Lower leg skin (tissue), 3 donors: ENCODE results near the gene HMGA1.

Experiments
- CTCF ChIP-seq, 3 donors: fragments of 450-650 bp; IDR thresholded peaks; one replicate each; pipeline ENCODE4 v1.5.1; 2016; ENCODE audit warnings: antibody characterized with exemption in 3 of 3, mild to moderate bottlenecking in 3 of 3, moderate library complexity in 2 of 3
- POLR2A ChIP-seq, 2 donors: fragments of 450-650 bp; IDR thresholded peaks; one replicate each; pipeline ENCODE4 v1.6.1; 2016 to 2017; ENCODE audit warnings: antibody characterized with exemption in 2 of 2, mild to moderate bottlenecking in 1 of 2, moderate library complexity in 1 of 2

- no peak for TF ChIP-seq CTCF (IDR thresholded peaks at IDR 0.05)
- TF ChIP-seq POLR2A (IDR thresholded peaks at IDR 0.05), result no peak
Observed at GRCh38 chr6:34242252-34243130, 5.8 kb downstream of the HMGA1 start.
